Measurements from ENCODE around the gene RAB8B.

RAB8B gene

GRCh38 chr15:63294359-63294758 lies 105.0 kb downstream of the RAB8B start:
- no peak for TF ChIP-seq CTCF (conservative IDR thresholded peaks at IDR 0.05; ENCODE audit: low read length)
- H3K4me3 ChIP-seq (ENCODE audit: low read length): no peak overlapping the region
- DNase-seq (ENCODE audit: low read depth): no peak

- H3K4me3 ChIP-seq (ENCODE audit: low read length): no peak overlapping the region
- TF ChIP-seq CTCF (conservative IDR thresholded peaks at IDR 0.05; ENCODE audit: low read length): no peak
- DNase-seq (ENCODE audit: low read depth): no peak
These were observed 105.9 kb downstream of the RAB8B start for GRCh38 chr15:63295341-63295740.

- TF ChIP-seq CTCF (conservative IDR thresholded peaks at IDR 0.05; ENCODE audit: low read length): no peak
- DNase-seq (ENCODE audit: low read depth): no peak
These were observed 106.8 kb downstream of the RAB8B start for GRCh38 chr15:63296195-63296594.

GRCh38 chr15:63299943-63300575 lies 110.7 kb downstream of the RAB8B start:
- H3K4me3 ChIP-seq (ENCODE audit: low read length): no peak overlapping the region
- TF ChIP-seq CTCF (conservative IDR thresholded peaks at IDR 0.05; ENCODE audit: low read length): no peak
- DNase-seq (ENCODE audit: low read depth): no peak

More at GRCh38 chr15:63296195-63296594, 106.8 kb downstream of the RAB8B start:
- H3K4me3 ChIP-seq (ENCODE audit: low read length): no peak overlapping the region

- DNase-seq (ENCODE audit: low read depth): no peak
- no peak for TF ChIP-seq CTCF (conservative IDR thresholded peaks at IDR 0.05; ENCODE audit: low read length)
- no peak overlapping the region for H3K4me3 ChIP-seq (ENCODE audit: low read length)
These were observed 111.7 kb downstream of the RAB8B start for GRCh38 chr15:63301088-63301487.

- no peak for DNase-seq (ENCODE audit: low read depth)
- no peak overlapping the region for H3K4me3 ChIP-seq (ENCODE audit: low read length)
- no peak for TF ChIP-seq CTCF (conservative IDR thresholded peaks at IDR 0.05; ENCODE audit: low read length)
These were observed 115.9 kb downstream of the RAB8B start for GRCh38 chr15:63305260-63305659.

GRCh38 chr15:63306492-63307073 lies 117.2 kb downstream of the RAB8B start:
- no peak for TF ChIP-seq CTCF (conservative IDR thresholded peaks at IDR 0.05; ENCODE audit: low read length)
- DNase-seq (ENCODE audit: low read depth): no peak
- H3K4me3 ChIP-seq (ENCODE audit: low read length): no peak overlapping the region

Measured in AG10803 (cell line).